K562 (cell line): Measurements from ENCODE around the gene TUBA1A. TPM values are rescaled to one million over a fixed set of nuclear protein-coding genes. Genes with fewer than 3 reads are reported as not detected.

Source experiments
- ARID3A ChIP-seq: IDR thresholded peaks from 2 replicates; pipeline ENCODE4 v1.6.1; 2012; ENCODE audit warnings: low read depth, low read length, improper control_type of control experiment, borderline replicate concordance
- ELK1 ChIP-seq: sonication (generic); formaldehyde crosslinking; IDR thresholded peaks from 2 replicates; pipeline ENCODE4 v1.8.1; 2022; ENCODE audit warnings: missing genetic modification reagents
- ESRRB ChIP-seq: fragments of 250-450 bp; sonication (Bioruptor Pico); IDR thresholded peaks from 2 replicates; pipeline ENCODE4 v1.5.0; 2020; ENCODE audit warnings: mild to moderate bottlenecking, moderate library complexity, borderline replicate concordance
- HDAC3 ChIP-seq: fragments of 450-650 bp; IDR thresholded peaks from 2 replicates; pipeline ENCODE4 v1.6.1; 2018; ENCODE audit warnings: borderline replicate concordance, mild to moderate bottlenecking, moderate library complexity; ENCODE audit not compliant: partially characterized antibody
- KAT7 ChIP-seq: sonication (generic); formaldehyde crosslinking; IDR thresholded peaks from 2 replicates; pipeline ENCODE4 v1.8.0; 2022; ENCODE audit warnings: missing genetic modification reagents, mild to moderate bottlenecking, borderline replicate concordance
- MAFF ChIP-seq: IDR thresholded peaks from 2 replicates; pipeline ENCODE4 v1.6.1; 2012; ENCODE audit warnings: low read length, improper control_type of control experiment
- MBD1 ChIP-seq: fragments of 250-450 bp; sonication (Bioruptor Pico); IDR thresholded peaks from 2 replicates; pipeline ENCODE4 v1.8.0; 2022; ENCODE audit warnings: inconsistent platforms
- MLLT1 ChIP-seq, 2 experiments: fragments of 450-650 bp; IDR thresholded peaks; 2 replicates each; pipeline ENCODE4 v1.6.1; 2016
- NFATC3 ChIP-seq: fragments of 450-650 bp; IDR thresholded peaks from 2 replicates; pipeline ENCODE4 v1.6.1; 2017; ENCODE audit warnings: mild to moderate bottlenecking
- NFE2L1 ChIP-seq: fragments of 450-650 bp; IDR thresholded peaks from 2 replicates; pipeline ENCODE4 v1.6.1; 2016; ENCODE audit warnings: missing genetic modification characterization, low read depth, mild to moderate bottlenecking, missing compliant biosample characterization, moderate library complexity, borderline replicate concordance
- PHF8 ChIP-seq: fragments of 200-600 bp; sonication (generic); IDR thresholded peaks from 2 replicates; pipeline ENCODE4 v1.6.1; 2012; ENCODE audit warnings: mixed run types, mild to moderate bottlenecking, inconsistent platforms, low read length, moderate library complexity, borderline replicate concordance
- POLR2G ChIP-seq: fragments of 200-400 bp; formaldehyde crosslinking; IDR thresholded peaks from 2 replicates; pipeline ENCODE4 v1.6.1; 2017; ENCODE audit warnings: low read depth, mild to moderate bottlenecking, antibody characterized with exemption, low read length, moderate library complexity
- PTBP1 ChIP-seq: fragments of 200-400 bp; formaldehyde crosslinking; IDR thresholded peaks from 2 replicates; pipeline ENCODE4 v1.6.1; 2017; ENCODE audit warnings: low read depth, low read length
- RBM14 ChIP-seq: fragments of 200-400 bp; formaldehyde crosslinking; IDR thresholded peaks from 2 replicates; pipeline ENCODE4 v1.6.1; 2018; ENCODE audit warnings: low read depth, mild to moderate bottlenecking, low read length, moderate library complexity, borderline replicate concordance; ENCODE audit not compliant: insufficient read depth
- RFX1 ChIP-seq: fragments of 450-650 bp; IDR thresholded peaks from 2 replicates; pipeline ENCODE4 v1.6.1; 2016; ENCODE audit warnings: mild to moderate bottlenecking, moderate library complexity
- SNIP1 ChIP-seq: fragments of 450-650 bp; IDR thresholded peaks from 2 replicates; pipeline ENCODE4 v1.7.1; 2017; ENCODE audit warnings: low read depth, mild to moderate bottlenecking
- ZBTB49 ChIP-seq: sonication (generic); formaldehyde crosslinking; IDR thresholded peaks from 2 replicates; pipeline ENCODE4 v1.8.0; 2022; ENCODE audit warnings: missing genetic modification reagents, mild to moderate bottlenecking, borderline replicate concordance
- ZNF232 ChIP-seq: sonication (generic); formaldehyde crosslinking; IDR thresholded peaks from 2 replicates; pipeline ENCODE4 v1.8.0; 2022; ENCODE audit warnings: mild to moderate bottlenecking, missing genetic modification reagents
- ZNF311 ChIP-seq: fragments of 250-450 bp; sonication (Bioruptor Pico); IDR thresholded peaks from 2 replicates; pipeline ENCODE4 v1.4.0; 2020; ENCODE audit warnings: mild to moderate bottlenecking, moderate library complexity
- ZNF354B ChIP-seq: fragments of 250-450 bp; sonication (Bioruptor Pico); IDR thresholded peaks from 2 replicates; pipeline ENCODE4 v1.4.0; 2020
- ZNF583 ChIP-seq: fragments of 250-450 bp; sonication (Bioruptor Pico); IDR thresholded peaks from 2 replicates; pipeline ENCODE4 v1.4.0; 2020
- polyA plus RNA-seq, 8 experiments: library from polyadenylated mRNA; depleted of rRNA in 4 of 8; stranded (reverse) in 5 of 8; unstranded in 3 of 8; fragments of >200 nt; fragmentation: Nextera tagmentation in 2 of 8; fragmentation: Illumina TruSeq in 1 of 8; extraction: Ambion mirVana in 2 of 8; extraction: Trizol in 1 of 8; gene quantifications; 2 replicates each; pipeline versions ENCODE4 v1.2.1 to v1.2.3, GENCODE V29; 2011 to 2014; ENCODE audit warnings: inconsistent platforms in 1 of 8, missing spikeins in 1 of 8
- total RNA-seq, 7 experiments: library from RNA; depleted of rRNA in 6 of 7; stranded (reverse); fragments of >200 nt in 6 of 7; fragmentation: Illumina TruSeq in 2 of 7; extraction: Trizol in 2 of 7; gene quantifications; 2 replicates each; pipeline versions ENCODE4 v1.2.1 to v1.2.3, GENCODE V29; 2011 to 2021; ENCODE audit warnings: low replicate concordance in 1 of 7

Gene TUBA1A
- total and polyA plus RNA-seq, 9 of the 15 experiments (the other 6 are each of a cell fraction or from before 2014, with no cell fraction given): 7.4 to 45.1 (median 11.9) TPM

GRCh38 chr12:49188916-49189367, at the start of gene TUBA1A (continued):
- TF ChIP-seq ZNF583: no peak
- peak; percentile 83 for TF ChIP-seq RFX1
- no peak for TF ChIP-seq ESRRB
- no peak for TF ChIP-seq ZNF232 (CRISPR knock-in tag)
- no peak for TF ChIP-seq ELK1 (CRISPR knock-in tag)
- no peak for TF ChIP-seq SNIP1
- TF ChIP-seq NFATC3: no peak
- TF ChIP-seq ZNF311 (CRISPR knock-in tag): no peak
- TF ChIP-seq PHF8: 0 out of 2 replicates have a peak, but pooled peaks have one; percentile 1
- TF ChIP-seq ZBTB49: no peak
- TF ChIP-seq KAT7: no peak
- TF ChIP-seq PTBP1: no peak
- TF ChIP-seq ARID3A: no peak
- 0 out of 2 replicates have a peak, but pooled peaks have one; percentile 0 for TF ChIP-seq RBM14
- TF ChIP-seq MAFF: no peak
- TF ChIP-seq NFE2L1 (tag): no peak
- 0 out of 2 replicates have a peak, but pooled peaks have one; percentile 24 for TF ChIP-seq POLR2G
- no peak for TF ChIP-seq ZNF354B (CRISPR knock-in tag)
- TF ChIP-seq HDAC3: no peak
- no peak for TF ChIP-seq MBD1 (CRISPR knock-in tag)
- TF ChIP-seq MLLT1 (IDR thresholded peaks at IDR 0.05): no peak
